Activated T-helper 9 cell treated with anti-CD3 and anti-CD28 coated beads, Interleukin-2, amount 50 U/mL, for 16 hours (primary cell): ENCODE measurements around the gene NDN.

ENCODE experiments used
- DNase-seq: peaks from one replicate; pipeline ENCODE4 v3.0.0-alpha.2; 2020; ENCODE audit warnings: low read depth

Gene NDN

DNA sequence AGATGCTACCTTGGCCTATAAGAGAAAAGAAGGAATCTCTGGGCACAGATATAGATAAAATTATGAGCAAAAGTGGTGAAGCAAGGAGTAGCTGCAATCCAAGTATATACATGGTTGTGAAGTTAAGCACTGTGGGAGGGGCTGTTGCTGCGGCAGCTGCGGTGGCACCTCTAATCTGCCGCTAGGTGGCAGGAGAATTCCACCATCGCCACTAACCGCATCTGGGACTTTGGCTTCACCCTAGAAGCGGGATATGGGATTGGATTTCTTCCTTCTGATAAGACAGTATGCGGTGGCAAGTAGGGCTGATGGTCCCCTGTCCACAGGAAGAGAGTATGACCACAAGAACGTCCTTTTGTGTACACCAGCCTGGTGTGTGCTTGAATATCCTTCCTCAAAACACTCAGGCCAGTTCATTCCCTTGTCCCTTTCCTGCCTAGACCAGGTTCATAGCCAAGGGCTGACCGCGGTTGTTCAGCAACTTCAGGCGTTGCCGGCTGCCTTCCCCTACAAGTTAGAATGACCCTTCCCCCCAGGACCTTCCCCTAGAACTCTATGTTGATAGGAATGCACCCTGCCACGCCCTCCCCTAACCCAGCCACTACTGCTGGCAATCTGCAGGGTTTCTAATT lies 44.6 kb downstream of the NDN start:
- no peak for DNase-seq
